ENCODE measurements around the gene SKIDA1. TPM values are rescaled to one million over a fixed set of nuclear protein-coding genes. Genes with fewer than 3 reads are reported as not detected.

SKIDA1 gene
- total RNA-seq, 1 donor from 2014 or later: 2.7 TPM

- no peak for TF ChIP-seq CTCF (IDR thresholded peaks at IDR 0.05; ENCODE audit: borderline replicate concordance)
- intact Hi-C loops (cut with micrococcal nuclease): loop anchor here (5.0 kb wide), 1 partner anchor 220 kb away; no protein-coding TSS in a partner anchor
- Histone ChIP-seq H3K27me3 (ENCODE audit: low read depth) (peaks cover 5% of the 10 kb centered on the region), H3K4me3 (no peak overlapping the region), H3K27ac (replicated peaks) (no peak overlapping the region), H3K9me3 (replicated peaks) (no peaks in the 10 kb centered on the region), H3K4me1 (peaks cover 39% of the 10 kb centered on the region), H3K36me3 (no peaks in the 10 kb centered on the region)
- DNase-seq: no peak
These were observed 12.7 kb downstream of the SKIDA1 start for GRCh38 chr10:21512573-21513404.

- H3K27me3 ChIP-seq (ENCODE audit: low read depth): peaks cover 5% of the 10 kb centered on the region
- H3K27ac ChIP-seq (replicated peaks): no peak overlapping the region
- H3K9me3 ChIP-seq (replicated peaks): no peaks in the 10 kb centered on the region
- intact Hi-C loops (cut with micrococcal nuclease): loop anchor here (5.0 kb wide), 1 partner anchor 220 kb away; no protein-coding TSS in a partner anchor
- no peaks in the 10 kb centered on the region for H3K36me3 ChIP-seq
- no peak overlapping the region for H3K4me3 ChIP-seq
- no peak for TF ChIP-seq CTCF (IDR thresholded peaks at IDR 0.05; ENCODE audit: borderline replicate concordance)
- peaks cover 32% of the 10 kb centered on the region for H3K4me1 ChIP-seq
- DNase-seq: no peak
These were observed 13.4 kb downstream of the SKIDA1 start for GRCh38 chr10:21511946-21512572.

- no peak for DNase-seq
- H3K9me3 ChIP-seq (replicated peaks): no peaks in the 10 kb centered on the region
- H3K27ac ChIP-seq (replicated peaks): no peak overlapping the region
- intact Hi-C loops (cut with micrococcal nuclease): loop anchor here (5.0 kb wide), 1 partner anchor 221 kb away; no protein-coding TSS in a partner anchor
- H3K27me3 ChIP-seq (ENCODE audit: low read depth): peaks cover 5% of the 10 kb centered on the region
- TF ChIP-seq CTCF (IDR thresholded peaks at IDR 0.05; ENCODE audit: borderline replicate concordance): no peak
- H3K4me3 ChIP-seq: no peak overlapping the region
- no peaks in the 10 kb centered on the region for H3K36me3 ChIP-seq
- peaks cover 33% of the 10 kb centered on the region for H3K4me1 ChIP-seq
These were observed 14.3 kb downstream of the SKIDA1 start for GRCh38 chr10:21511095-21511570.

GRCh38 chr10:21510241-21511094 lies 15.0 kb downstream of the SKIDA1 start:
- H3K36me3 ChIP-seq: no peaks in the 10 kb centered on the region
- H3K27ac ChIP-seq (replicated peaks): peak overlapping the region; percentile 46
- intact Hi-C loops (cut with micrococcal nuclease): loop anchor here (5.0 kb wide), 1 partner anchor 222 kb away; no protein-coding TSS in a partner anchor
- H3K9me3 ChIP-seq (replicated peaks): no peaks in the 10 kb centered on the region
- peaks cover 33% of the 10 kb centered on the region for H3K4me1 ChIP-seq
- DNase-seq: no peak
- peaks cover 5% of the 10 kb centered on the region for H3K27me3 ChIP-seq (ENCODE audit: low read depth)
- H3K4me3 ChIP-seq: peak overlapping the region; percentile 66
- TF ChIP-seq CTCF (IDR thresholded peaks at IDR 0.05; ENCODE audit: borderline replicate concordance): no peak
